GM12878 (cell line): Measurements from ENCODE around the gene PRKG1. TPM values are rescaled to one million over a fixed set of nuclear protein-coding genes. Genes with fewer than 3 reads are reported as not detected.

ENCODE experiments used
- ATAC-seq: fragments of 200-7000 bp; cut with Tn5 transposase; 3 replicates; pipeline ENCODE4 v1.9.1; 2020; ENCODE audit warnings: mild to moderate bottlenecking, moderate library complexity
- BruUV-seq: library from RNA; stranded (reverse); fragments of 400-500 nt; replicated peaks from 2 replicates; lab custom pipeline; 2021; lab: Mats Ljungman, UMichigan
- CTCF ChIA-PET: fragments of 300-600 bp; sonication (Branson Sonifier 250); formaldehyde crosslinking; extraction: SDS; loops from one replicate; lab custom pipeline; 2021; ENCODE audit warnings: inconsistent platforms; lab: Yijun Ruan, JAX
- POLR2A ChIA-PET: fragments of 350-600 bp; formaldehyde crosslinking; extraction: SDS; loops from one replicate; lab custom pipeline; 2021; ENCODE audit warnings: inconsistent platforms; lab: Charles Lee
- RAD21 ChIA-PET: fragments of 300-600 bp; sonication (Branson Sonifier 250); formaldehyde crosslinking; loops from one replicate; lab custom pipeline; 2023; ENCODE audit warnings: antibody characterized with exemption; ENCODE audit not compliant: unreplicated experiment; lab: Charles Lee
- SMC1A ChIA-PET: fragments of 300-600 bp; sonication (Branson Sonifier 250); formaldehyde crosslinking; loops from one replicate; lab custom pipeline; 2023; ENCODE audit not compliant: unreplicated experiment, uncharacterized antibody; lab: Charles Lee
- DNase-seq: peaks from one replicate; pipeline ENCODE4 v3.0.0-alpha.2; 2011; ENCODE audit warnings: low read depth, low spot score
- FAIRE-seq: peaks from 3 replicates; lab custom pipeline; 2011; peaks lifted over from hg19 to GRCh38; lab: Jason Lieb, UNC
- H2AFZ ChIP-seq: 2 replicates; pipeline ENCODE4 v1.6.0; 2011; ENCODE audit warnings: low read depth, low read length, control low read depth; ENCODE audit not compliant: control insufficient read depth
- H3K27ac ChIP-seq: 2 replicates; pipeline ENCODE4 v1.5.1; 2011; ENCODE audit warnings: control low read depth; ENCODE audit not compliant: control insufficient read depth, insufficient read depth
- H3K27me3 ChIP-seq, 2 experiments: replicated peaks in 1 of 2; 2 replicates each; pipeline versions ENCODE4 v1.6.0 to v1.6.1; 2011; ENCODE audit warnings: low read length in 1 of 2; ENCODE audit not compliant: control insufficient read depth in 2 of 2, insufficient read depth in 2 of 2
- H3K36me3 ChIP-seq, 2 experiments: 2 replicates each; pipeline ENCODE4 v1.5.1; 2011; ENCODE audit warnings: low read length in 1 of 2; ENCODE audit not compliant: control insufficient read depth in 2 of 2, insufficient read depth in 2 of 2
- H3K4me1 ChIP-seq: 2 replicates; pipeline ENCODE4 v1.6.1; 2011; ENCODE audit warnings: mild to moderate bottlenecking, low read length, moderate library complexity, mixed read lengths; ENCODE audit not compliant: control insufficient read depth, insufficient read depth
- H3K4me2 ChIP-seq: 2 replicates; pipeline ENCODE4 v1.6.0; 2011; ENCODE audit warnings: control low read depth; ENCODE audit not compliant: control insufficient read depth, insufficient read depth
- H3K4me3 ChIP-seq: fragments of 200-600 bp; sonication (generic); 2 replicates; pipeline ENCODE4 v1.5.1; 2016
- H3K79me2 ChIP-seq: 2 replicates; pipeline ENCODE4 v1.6.0; 2011; ENCODE audit warnings: low read length; ENCODE audit not compliant: control insufficient read depth, insufficient read depth
- H3K9ac ChIP-seq: 2 replicates; pipeline ENCODE4 v1.8.0; 2011; ENCODE audit warnings: low read length, control low read depth, mixed read lengths; ENCODE audit not compliant: control insufficient read depth, insufficient read depth
- H3K9me3 ChIP-seq: replicated peaks from 3 replicates; pipeline ENCODE4 v1.5.1; 2011; ENCODE audit warnings: mild to moderate bottlenecking, low read length; ENCODE audit not compliant: control insufficient read depth, insufficient read depth
- H4K20me1 ChIP-seq: 2 replicates; pipeline ENCODE4 v1.6.0; 2011; ENCODE audit not compliant: control insufficient read depth, insufficient read depth
- ASH2L ChIP-seq: fragments of 300-600, 200-600 bp; sonication (generic); IDR thresholded peaks from 2 replicates; pipeline ENCODE4 v1.6.1; 2017; ENCODE audit warnings: low read depth, mild to moderate bottlenecking, borderline replicate concordance
- ATF2 ChIP-seq: IDR thresholded peaks from 2 replicates; pipeline ENCODE4 v1.6.1; 2012; ENCODE audit warnings: low read length, inconsistent platforms
- ATF3 ChIP-seq: IDR thresholded peaks from 2 replicates; pipeline ENCODE4 v1.6.1; 2011; ENCODE audit warnings: low read depth, mild to moderate bottlenecking, low read length, moderate library complexity, borderline replicate concordance; ENCODE audit errors: extremely low read depth
- BRCA1 ChIP-seq: IDR thresholded peaks from 2 replicates; pipeline ENCODE4 v1.6.1; 2011; ENCODE audit warnings: low read depth, low read length, improper control_type of control experiment
- EED ChIP-seq: sonication (generic); IDR thresholded peaks from 2 replicates; pipeline ENCODE4 v1.6.1; 2016; ENCODE audit warnings: antibody characterized with exemption, low read depth
- MTA2 ChIP-seq: fragments of 450-650 bp; IDR thresholded peaks from 2 replicates; pipeline ENCODE4 v1.6.1; 2016; ENCODE audit warnings: low read depth, mild to moderate bottlenecking, moderate library complexity
- MTA3 ChIP-seq: IDR thresholded peaks from 2 replicates; pipeline ENCODE4 v1.6.1; 2012; ENCODE audit warnings: low read length, inconsistent platforms, borderline replicate concordance
- POLR2A ChIP-seq: IDR thresholded peaks from 2 replicates; pipeline ENCODE4 v1.6.1; 2011; ENCODE audit warnings: low read depth, mild to moderate bottlenecking, low read length
- RCOR1 ChIP-seq: conservative IDR thresholded peaks from 2 replicates; pipeline ENCODE4 v1.6.1; 2012; ENCODE audit warnings: low read depth, low read length, improper control_type of control experiment
- REST ChIP-seq: IDR thresholded peaks from 2 replicates; pipeline ENCODE4 v1.6.1; 2012; ENCODE audit warnings: mild to moderate bottlenecking, low read depth, low read length
- SMARCA5 ChIP-seq: fragments of 450-650 bp; IDR thresholded peaks from 2 replicates; pipeline ENCODE4 v1.6.1; 2017; ENCODE audit warnings: mild to moderate bottlenecking
- SREBF1 ChIP-seq: IDR thresholded peaks from 2 replicates; pipeline ENCODE4 v1.6.1; 2012; ENCODE audit warnings: mild to moderate bottlenecking, low read length
- ZNF592 ChIP-seq: fragments of 450-650 bp; IDR thresholded peaks from 2 replicates; pipeline ENCODE4 v1.6.1; 2017; ENCODE audit warnings: mild to moderate bottlenecking, moderate library complexity
- ZNF622 ChIP-seq: fragments of 450-650 bp; IDR thresholded peaks from 2 replicates; pipeline ENCODE4 v1.6.1; 2017; ENCODE audit warnings: mild to moderate bottlenecking, inconsistent platforms
- WGBS: methylation state at CpG from one replicate; pipeline ENCODE4 v1.1.6; 2016; ENCODE audit warnings: low lambda C conversion rate; ENCODE audit not compliant: insufficient replicate concordance, insufficient coverage; ENCODE audit errors: missing lambda C conversion rate; 5-methylcytosine and 5-hydroxymethylcytosine counted together
- in situ Hi-C: fragments of 300-500 bp; cut with MboI; formaldehyde crosslinking; loops from 9 replicates; pipeline ENCODE4 v1.14.3; 2018; ENCODE audit warnings: mixed read lengths
- intact Hi-C: fragments of 100-400 bp; cut with micrococcal nuclease; formaldehyde crosslinking; loops from one replicate; pipeline ENCODE4 v1.14.2; 2022; ENCODE audit not compliant: unreplicated experiment
- polyA plus RNA-seq, 11 experiments: library from polyadenylated mRNA; depleted of rRNA in 4 of 11; unstranded in 6 of 11; stranded (reverse) in 5 of 11; fragments of >200 nt; fragmentation: Nextera tagmentation in 4 of 11; fragmentation: Illumina TruSeq in 1 of 11; extraction: Ambion mirVana in 4 of 11; extraction: Trizol in 1 of 11; gene quantifications; 1 replicate in 1 of 11; 2 replicates in 10 of 11; pipeline versions ENCODE4 v1.2.1 to v1.2.3, GENCODE V29; 2011 to 2016; ENCODE audit warnings: inconsistent platforms in 2 of 11, missing spikeins in 2 of 11, low read depth in 1 of 11
- total RNA-seq, 4 experiments: library from RNA; depleted of rRNA in 3 of 4; stranded (reverse); fragments of >200 nt in 3 of 4; fragmentation: Illumina TruSeq in 1 of 4; extraction: Trizol in 1 of 4; gene quantifications; 2 replicates each; pipeline versions ENCODE4 v1.2.1 to v1.2.3, GENCODE V29; 2013 to 2021

PRKG1 gene
- total and polyA plus RNA-seq, 10 of the 15 experiments (the other 5 are each of a cell fraction or from before 2014, with no cell fraction given): 0.04 to 0.05 TPM; not detected in 8

GRCh38 chr10:51643734-51644133 lies 569.4 kb downstream of the PRKG1 start:
- no peak overlapping the region for H3K27ac ChIP-seq
- no peak for FAIRE-seq
- no peaks in the 10 kb centered on the region for H3K9me3 ChIP-seq
- no TSS peak for BruUV-seq
- no peak overlapping the region for H2AFZ ChIP-seq
- H3K27me3 ChIP-seq: no peaks in the 10 kb centered on the region; a peak in 1 of 4 replicates
- H3K4me3 ChIP-seq: no peak overlapping the region
- WGBS: 10% methylated on average over 3 of the region's 3 CpGs
- no peaks in the 10 kb centered on the region for H3K79me2 ChIP-seq
- ChIA-PET CTCF (interaction anchor here (1.2 kb wide), 1 partner anchor 10 kb away, joined by 3 read pairs; no protein-coding TSS in a partner anchor), SMC1A (interaction anchor here (1.2 kb wide), 1 partner anchor 9 kb away, joined by 4 read pairs; no protein-coding TSS in a partner anchor), RAD21 (no interaction called here), POLR2A (no interaction called here)
- H3K36me3 ChIP-seq: no peaks in the 10 kb centered on the region
- DNase-seq: no peak
- H4K20me1 ChIP-seq: no peaks in the 10 kb centered on the region
- no peak overlapping the region for H3K4me2 ChIP-seq
- intact Hi-C loops: no loop called here
- TF ChIP-seq MTA3 (no peak), POLR2A (no peak), BRCA1 (no peak), ATF3 (no peak), ZNF622 (no peak), ATF2 (no peak), RCOR1 (no peak), ASH2L (no peak), SMARCA5 (no peak), REST (no peak), ZNF592 (no peak), MTA2 (no peak), EED (no peak), SREBF1 (no peak)
- in situ Hi-C loops: no loop called here
- H3K4me1 ChIP-seq: no peaks in the 10 kb centered on the region
- no peak overlapping the region for H3K9ac ChIP-seq
- no peak for ATAC-seq
